HG02610 (cell line): ENCODE measurements around the gene SCN5A.

Experiments
- ATAC-seq: cut with Tn5 transposase; IDR thresholded peaks from one replicate; pipeline ENCODE4 v1.9.1; 2021; ENCODE audit warnings: mild to moderate bottlenecking, moderate library complexity; ENCODE audit not compliant: unreplicated experiment

The SCN5A gene

GRCh38 chr3:38563070-38563885 lies 86.2 kb downstream of the SCN5A start:
- ATAC-seq: no peak

- ATAC-seq: no peak
Measured at GRCh38 chr3:38562467-38562925, 87.0 kb downstream of the SCN5A start.

- no peak for ATAC-seq
Measured at GRCh38 chr3:38561746-38562466, 87.6 kb downstream of the SCN5A start.

- ATAC-seq: no peak
Measured at GRCh38 chr3:38560996-38561717, 88.3 kb downstream of the SCN5A start.

- ATAC-seq: no peak
Measured at GRCh38 chr3:38560284-38560683, 89.2 kb downstream of the SCN5A start.

GRCh38 chr3:38558864-38559263 lies 90.6 kb downstream of the SCN5A start:
- ATAC-seq: no peak

GRCh38 chr3:38556640-38557358 lies 92.7 kb downstream of the SCN5A start:
- ATAC-seq: no peak

GRCh38 chr3:38555926-38556325 lies 93.6 kb downstream of the SCN5A start:
- no peak for ATAC-seq

GRCh38 chr3:38555149-38555840 lies 94.2 kb downstream of the SCN5A start:
- no peak for ATAC-seq

- ATAC-seq: no peak
Measured at GRCh38 chr3:38554127-38554827, 95.2 kb downstream of the SCN5A start.

GRCh38 chr3:38553071-38553470 lies 96.4 kb downstream of the SCN5A start:
- no peak for ATAC-seq

- ATAC-seq: no peak
Measured at GRCh38 chr3:38552364-38552763, 97.1 kb downstream of the SCN5A start.

GRCh38 chr3:38551026-38551832 lies 98.3 kb downstream of the SCN5A start:
- ATAC-seq: no peak

- ATAC-seq: no peak
Measured at GRCh38 chr3:38549957-38550840, 99.3 kb downstream of the SCN5A start.

- ATAC-seq: no peak
Measured at GRCh38 chr3:38549486-38549885, 100.0 kb downstream of the SCN5A start.

GRCh38 chr3:38549082-38549481 lies 100.4 kb downstream of the SCN5A start:
- ATAC-seq: no peak

GRCh38 chr3:38548154-38548931 lies 101.1 kb downstream of the SCN5A start:
- no peak for ATAC-seq
